IgD-negative memory B cell (primary cell): ENCODE data around the gene SRPRA. TPM values are rescaled to one million over a fixed set of nuclear protein-coding genes. Genes with fewer than 3 reads are reported as not detected.
"Not testable (repeated sequence)": the region's sequence is repeated elsewhere in the genome, so short reads cannot be mapped to it uniquely, and the experiment has no call there.

ENCODE experiments used
- H3K27ac Mint-ChIP-seq, 3 donors: one replicate each; pipeline ENCODE4 v1.8.0; 2020 to 2022; ENCODE audit warnings: mild to moderate bottlenecking in 3 of 3, mixed read lengths in 3 of 3, moderate library complexity in 1 of 3
- H3K27me3 Mint-ChIP-seq: one replicate; pipeline ENCODE4 v1.8.0; 2021; ENCODE audit warnings: mixed read lengths
- H3K36me3 Mint-ChIP-seq: one replicate; pipeline ENCODE4 v1.8.0; 2020; ENCODE audit warnings: mild to moderate bottlenecking, mixed read lengths
- H3K4me1 Mint-ChIP-seq, 3 donors: one replicate each; pipeline ENCODE4 v1.8.0; 2020 to 2022; ENCODE audit warnings: mixed read lengths in 3 of 3, mild to moderate bottlenecking in 1 of 3
- H3K4me3 Mint-ChIP-seq, 4 donors: one replicate each; pipeline ENCODE4 v1.8.0; 2020 to 2022; ENCODE audit warnings: mild to moderate bottlenecking in 4 of 4, mixed read lengths in 4 of 4, moderate library complexity in 3 of 4
- H3K9me3 Mint-ChIP-seq, 3 donors: one replicate each; pipeline ENCODE4 v1.8.0; 2020 to 2021; ENCODE audit warnings: mixed read lengths in 3 of 3, mild to moderate bottlenecking in 1 of 3
- polyA plus RNA-seq: library from polyadenylated mRNA; unstranded; fragments of 300-500 nt; fragmentation: Illumina TruSeq; gene quantifications from one replicate; pipeline ENCODE4 v1.2.3, GENCODE V29; 2021

SRPRA gene
- polyA plus RNA-seq, 1 donor from 2014 or later: 81.7 TPM

- Mint-ChIP-seq H3K36me3 (peaks cover 4% of the 10 kb centered on the region), H3K27ac (peak overlapping the region; percentile 98 to 99 (median 99)), H3K9me3 (no peaks in the 10 kb centered on the region), H3K27me3 (no peaks in the 10 kb centered on the region), H3K4me1 (peaks cover 24 to 29% (median 28%) of the 10 kb centered on the region in 3 donors), H3K4me3 (peak overlapping the region; percentile 91 to 99 (median 98))
Measured at GRCh38 chr11:126268361-126268707, 361 bp downstream of the SRPRA start.

GRCh38 chr11:126267650-126268049 lies 1.0 kb downstream of the SRPRA start:
- Mint-ChIP-seq H3K9me3 (no peaks in the 10 kb centered on the region), H3K4me3 (peak overlapping the region; percentile 91 to 99 (median 98)), H3K36me3 (peaks cover 2% of the 10 kb centered on the region), H3K27ac (peak overlapping the region; percentile 98 to 99 (median 99)), H3K4me1 (peaks cover 24 to 29% (median 28%) of the 10 kb centered on the region in 3 donors), H3K27me3 (no peaks in the 10 kb centered on the region)

- H3K27me3 Mint-ChIP-seq: no peaks in the 10 kb centered on the region
- peak overlapping the region in 3 of 4 donors; percentile 12 to 91 (median 51) for H3K4me3 Mint-ChIP-seq
- peaks cover 19 to 26% (median 21%) of the 10 kb centered on the region in 3 donors for H3K4me1 Mint-ChIP-seq
- no peaks in the 10 kb centered on the region for H3K9me3 Mint-ChIP-seq
- peak overlapping the region; percentile 40 to 90 (median 46) for H3K27ac Mint-ChIP-seq
- H3K36me3 Mint-ChIP-seq: peaks cover 3% of the 10 kb centered on the region
Measured at GRCh38 chr11:126265811-126266210, 2.9 kb downstream of the SRPRA start.

GRCh38 chr11:126263489-126263888 lies 5.2 kb downstream of the SRPRA start:
- peaks cover 3% of the 10 kb centered on the region for H3K36me3 Mint-ChIP-seq
- no peaks in the 10 kb centered on the region for H3K27me3 Mint-ChIP-seq
- peak overlapping the region in 1 of 4 donors; percentile 3 for H3K4me3 Mint-ChIP-seq
- no peaks in the 10 kb centered on the region for H3K9me3 Mint-ChIP-seq
- H3K4me1 Mint-ChIP-seq: peaks cover 9 to 14% (median 9%) of the 10 kb centered on the region in 3 donors
- peak overlapping the region; percentile 26 to 75 (median 39) for H3K27ac Mint-ChIP-seq

- H3K4me3 Mint-ChIP-seq: peak overlapping the region in 1 of 4 donors; percentile 18
- H3K27me3 Mint-ChIP-seq: no peaks in the 10 kb centered on the region
- H3K27ac Mint-ChIP-seq: no peak overlapping the region
- H3K36me3 Mint-ChIP-seq: peaks cover 3% of the 10 kb centered on the region
- peaks cover 0 to 5% (median 2%) of the 10 kb centered on the region in 3 donors for H3K4me1 Mint-ChIP-seq
- no peaks in the 10 kb centered on the region for H3K9me3 Mint-ChIP-seq
Measured at GRCh38 chr11:126262216-126262615, 6.5 kb downstream of the SRPRA start.

GRCh38 chr11:126257764-126258163 lies 10.9 kb downstream of the SRPRA start:
- peaks cover 0 to 2% (median 0%) of the 10 kb centered on the region in 3 donors for H3K4me1 Mint-ChIP-seq
- H3K4me3 Mint-ChIP-seq: no peak overlapping the region
- no peaks in the 10 kb centered on the region for H3K9me3 Mint-ChIP-seq
- no peaks in the 10 kb centered on the region for H3K27me3 Mint-ChIP-seq
- H3K36me3 Mint-ChIP-seq: peaks cover 2% of the 10 kb centered on the region
- no peak overlapping the region for H3K27ac Mint-ChIP-seq

GRCh38 chr11:126257144-126257543 lies 11.6 kb downstream of the SRPRA start:
- H3K9me3 Mint-ChIP-seq: no peaks in the 10 kb centered on the region
- H3K4me3 Mint-ChIP-seq: no peak overlapping the region
- H3K27me3 Mint-ChIP-seq: no peaks in the 10 kb centered on the region
- no peak overlapping the region for H3K27ac Mint-ChIP-seq
- H3K36me3 Mint-ChIP-seq: peaks cover 2% of the 10 kb centered on the region
- peaks cover 0 to 2% (median 0%) of the 10 kb centered on the region in 3 donors for H3K4me1 Mint-ChIP-seq

- no peak overlapping the region for H3K27ac Mint-ChIP-seq
- H3K9me3 Mint-ChIP-seq: no peaks in the 10 kb centered on the region
Measured at GRCh38 chr11:126256216-126256615, 12.5 kb downstream of the SRPRA start.

GRCh38 chr11:126255507-126255906 lies 13.2 kb downstream of the SRPRA start:
- H3K9me3 Mint-ChIP-seq, H3K27me3 Mint-ChIP-seq, H3K4me1 Mint-ChIP-seq: not testable (repeated sequence)

More at GRCh38 chr11:126256216-126256615, 12.5 kb downstream of the SRPRA start:
- no peak overlapping the region for H3K4me3 Mint-ChIP-seq
- no peaks in the 10 kb centered on the region for H3K27me3 Mint-ChIP-seq
- peaks cover 1% of the 10 kb centered on the region for H3K36me3 Mint-ChIP-seq
- H3K4me1 Mint-ChIP-seq: peaks cover 0 to 1% (median 0%) of the 10 kb centered on the region in 3 donors

GRCh38 chr11:126254819-126255218 lies 13.9 kb downstream of the SRPRA start:
- Mint-ChIP-seq H3K36me3 (peaks cover 3% of the 10 kb centered on the region), H3K4me1 (no peaks in the 10 kb centered on the region), H3K9me3 (no peaks in the 10 kb centered on the region), H3K4me3 (no peak overlapping the region), H3K27ac (no peak overlapping the region), H3K27me3 (no peaks in the 10 kb centered on the region)

More at GRCh38 chr11:126255507-126255906, 13.2 kb downstream of the SRPRA start:
- H3K4me3 Mint-ChIP-seq, H3K36me3 Mint-ChIP-seq, H3K27ac Mint-ChIP-seq: not testable (repeated sequence)

GRCh38 chr11:126253265-126253664 lies 15.4 kb downstream of the SRPRA start:
- Mint-ChIP-seq H3K36me3 (peaks cover 4% of the 10 kb centered on the region), H3K4me3 (no peak overlapping the region), H3K9me3 (no peaks in the 10 kb centered on the region), H3K27me3 (no peaks in the 10 kb centered on the region), H3K27ac (no peak overlapping the region), H3K4me1 (no peaks in the 10 kb centered on the region)

GRCh38 chr11:126246636-126247035 lies 22.1 kb downstream of the SRPRA start:
- Mint-ChIP-seq H3K9me3 (no peaks in the 10 kb centered on the region), H3K4me1 (no peaks in the 10 kb centered on the region), H3K27me3 (no peaks in the 10 kb centered on the region), H3K4me3 (no peak overlapping the region), H3K36me3 (peaks cover 8% of the 10 kb centered on the region), H3K27ac (no peak overlapping the region)

GRCh38 chr11:126233391-126233790 lies 35.3 kb downstream of the SRPRA start:
- Mint-ChIP-seq H3K9me3 (no peaks in the 10 kb centered on the region), H3K27ac (no peak overlapping the region), H3K4me3 (no peak overlapping the region), H3K27me3 (no peaks in the 10 kb centered on the region), H3K4me1 (peaks cover 0 to 2% (median 0%) of the 10 kb centered on the region in 3 donors), H3K36me3 (peaks cover 13% of the 10 kb centered on the region)

GRCh38 chr11:126232683-126233082 lies 36.0 kb downstream of the SRPRA start:
- H3K27ac Mint-ChIP-seq: no peak overlapping the region
- H3K4me3 Mint-ChIP-seq: no peak overlapping the region
- H3K36me3 Mint-ChIP-seq: peaks cover 13% of the 10 kb centered on the region
- peaks cover 0 to 2% (median 0%) of the 10 kb centered on the region in 3 donors for H3K4me1 Mint-ChIP-seq
- H3K9me3 Mint-ChIP-seq: no peaks in the 10 kb centered on the region
- no peaks in the 10 kb centered on the region for H3K27me3 Mint-ChIP-seq

- H3K27me3 Mint-ChIP-seq: no peaks in the 10 kb centered on the region
- peaks cover 0 to 2% (median 1%) of the 10 kb centered on the region in 3 donors for H3K4me1 Mint-ChIP-seq
- peaks cover 13% of the 10 kb centered on the region for H3K36me3 Mint-ChIP-seq
- H3K4me3 Mint-ChIP-seq: no peak overlapping the region
- H3K27ac Mint-ChIP-seq: no peak overlapping the region
- no peaks in the 10 kb centered on the region for H3K9me3 Mint-ChIP-seq
Measured at GRCh38 chr11:126231725-126232459, 36.8 kb downstream of the SRPRA start.
